Measurements from ENCODE around the gene ATF7.

Gene ATF7

DNA sequence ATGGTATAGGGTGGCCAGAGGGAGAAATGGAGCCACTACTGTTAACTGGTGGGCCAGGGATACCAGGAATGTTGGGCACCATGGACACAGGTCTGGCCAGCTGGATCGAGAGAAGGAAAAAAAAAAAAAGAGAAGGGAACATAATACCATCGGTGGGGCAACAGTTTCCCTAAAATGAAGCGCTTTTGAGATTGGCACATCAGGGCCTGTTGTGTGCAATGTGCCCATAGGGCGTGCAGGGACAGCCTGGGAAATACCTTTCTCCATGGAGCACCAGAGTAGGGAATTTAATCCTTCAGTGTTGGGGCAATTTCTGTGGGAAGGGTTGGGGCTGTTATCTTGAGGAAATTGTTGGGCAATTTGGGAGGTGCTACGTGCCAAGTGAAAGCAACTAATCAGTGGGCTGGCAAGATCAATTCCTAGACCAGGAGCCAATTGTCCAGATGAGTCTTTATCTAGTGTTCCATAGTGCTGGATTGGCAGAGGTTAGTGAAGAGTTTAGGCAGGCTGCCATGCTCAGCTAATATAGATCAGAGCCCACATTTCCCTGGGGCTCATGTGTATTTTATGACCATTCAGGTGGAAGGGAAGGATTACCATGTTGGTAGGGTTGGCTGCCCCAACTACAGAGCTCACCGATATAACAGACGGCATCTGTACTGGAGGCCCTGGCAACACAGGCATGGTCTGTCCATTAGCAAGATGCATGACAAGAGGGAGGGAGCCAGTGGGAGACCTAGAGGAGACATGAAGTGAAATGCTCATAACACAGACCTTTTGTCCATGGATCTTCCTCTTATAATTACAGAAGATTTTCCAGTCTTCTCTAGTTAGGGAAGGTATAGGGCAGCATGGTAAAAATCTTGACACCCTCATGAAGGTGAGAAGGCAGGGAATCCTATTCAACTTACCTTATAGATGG is 93.4 kb downstream of the ATF7 start:
- in situ Hi-C loops (cut with HindIII; ENCODE audit: low sequenced_read_pairs) = no loop called here

- in situ Hi-C loops (cut with HindIII; ENCODE audit: low sequenced_read_pairs) = no loop called here
Observed at GRCh38 chr12:53532021-53532420, 94.2 kb downstream of the ATF7 start.

DNA sequence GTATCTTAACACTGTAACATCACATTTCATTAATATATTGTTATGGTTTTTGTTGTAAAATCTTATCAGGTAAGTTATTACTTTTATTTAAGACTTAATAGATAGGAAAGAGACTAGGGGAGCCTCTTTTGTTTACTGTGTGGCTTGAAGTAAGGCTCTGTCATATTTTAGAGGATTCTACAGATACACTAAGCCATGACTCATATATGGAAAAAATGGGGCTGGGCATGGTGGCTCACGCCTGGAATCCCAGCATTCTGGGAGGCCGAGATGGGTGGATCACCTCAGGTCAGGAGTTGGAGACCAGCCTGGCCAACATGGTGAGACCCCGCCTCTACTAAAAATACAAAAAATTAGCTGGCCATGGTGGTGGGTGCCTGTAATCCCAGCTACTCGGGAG is 95.3 kb downstream of the ATF7 start:
- in situ Hi-C loops (cut with HindIII; ENCODE audit: low sequenced_read_pairs) = no loop called here

DNA sequence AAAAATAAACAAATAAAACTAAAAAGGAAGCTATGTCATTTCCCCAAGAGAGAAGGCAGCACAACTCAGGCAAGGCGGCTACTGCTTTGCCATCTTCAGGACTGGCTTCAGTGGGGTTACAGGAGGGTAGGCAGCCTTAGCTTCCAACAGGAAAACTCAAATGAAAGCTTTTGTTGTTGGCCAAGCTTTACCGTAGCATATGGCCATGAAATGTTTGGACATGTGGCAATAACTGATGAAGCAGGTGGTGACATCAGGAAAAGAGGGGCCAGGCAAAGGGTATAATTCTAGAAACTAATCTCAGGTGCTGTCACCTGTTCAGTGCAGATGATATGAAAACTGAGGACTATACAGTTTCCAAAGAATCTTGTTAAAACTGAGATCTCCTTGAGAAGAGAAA is 96.1 kb downstream of the ATF7 start:
- in situ Hi-C loops (cut with HindIII; ENCODE audit: low sequenced_read_pairs) = no loop called here

DNA sequence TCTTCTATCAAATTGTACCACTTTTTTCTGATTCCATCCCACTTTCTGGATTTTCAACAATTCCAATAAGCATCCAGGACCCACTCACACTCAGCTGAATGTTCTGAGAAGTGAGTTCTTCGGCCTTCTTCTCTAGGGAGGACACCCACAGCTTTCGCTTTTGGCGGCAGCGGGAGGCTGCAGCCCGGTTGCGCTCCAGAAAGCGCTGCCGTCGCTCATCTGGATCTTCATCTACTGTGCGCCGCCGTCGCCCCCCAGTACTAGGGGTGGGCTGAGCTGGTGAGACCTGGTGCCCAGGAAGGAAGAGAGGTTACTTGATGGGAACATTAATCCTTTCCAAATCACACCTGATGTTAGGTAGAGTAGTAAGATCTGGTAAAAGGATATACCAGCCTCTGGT is 101.7 kb downstream of the ATF7 start:
- in situ Hi-C loops (cut with HindIII; ENCODE audit: low sequenced_read_pairs) = no loop called here

DNA sequence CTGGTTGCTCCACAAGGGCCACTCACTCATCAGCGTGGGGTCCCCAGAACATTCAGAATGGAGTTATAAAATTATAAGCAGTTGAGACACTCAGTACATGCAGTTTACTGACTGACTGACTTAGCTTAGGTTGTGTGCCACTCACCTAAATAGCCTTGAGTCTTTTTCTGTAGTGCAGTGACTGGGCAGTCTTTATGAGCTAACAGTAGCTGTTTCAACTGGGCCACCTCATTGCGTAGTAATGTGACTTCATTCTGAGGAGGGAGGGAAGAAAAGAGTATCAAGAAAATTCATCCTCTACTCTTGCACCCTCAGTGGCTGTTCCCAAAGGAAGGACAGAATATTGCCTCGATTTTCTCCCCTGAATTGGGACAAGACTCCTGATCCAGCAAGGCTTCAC is 103.1 kb downstream of the ATF7 start:
- in situ Hi-C loops (cut with HindIII; ENCODE audit: low sequenced_read_pairs) = no loop called here

DNA sequence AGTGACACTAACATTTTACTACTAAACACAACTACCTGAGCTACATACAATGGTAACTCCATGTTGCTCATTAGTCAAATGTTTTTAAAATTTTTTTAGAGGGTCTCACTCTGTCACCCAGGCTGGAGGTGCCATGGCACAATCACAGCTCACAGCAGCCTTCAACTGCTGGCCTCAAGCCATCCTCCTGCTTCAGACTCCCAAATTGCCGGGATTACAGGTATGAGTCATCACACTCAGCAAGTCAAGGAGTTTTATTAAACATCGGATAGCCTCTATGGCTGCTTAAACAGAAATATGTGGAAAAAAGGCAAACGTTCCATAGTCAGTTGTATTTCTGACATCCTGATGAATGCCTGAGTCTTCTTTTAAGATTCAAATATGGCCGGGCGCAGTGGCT is 107.8 kb downstream of the ATF7 start:
- in situ Hi-C loops (cut with HindIII; ENCODE audit: low sequenced_read_pairs) = no loop called here

GRCh38 chr12:53516758-53517455 is 109.3 kb downstream of the ATF7 start:
- in situ Hi-C loops (cut with HindIII; ENCODE audit: low sequenced_read_pairs) = no loop called here

DNA sequence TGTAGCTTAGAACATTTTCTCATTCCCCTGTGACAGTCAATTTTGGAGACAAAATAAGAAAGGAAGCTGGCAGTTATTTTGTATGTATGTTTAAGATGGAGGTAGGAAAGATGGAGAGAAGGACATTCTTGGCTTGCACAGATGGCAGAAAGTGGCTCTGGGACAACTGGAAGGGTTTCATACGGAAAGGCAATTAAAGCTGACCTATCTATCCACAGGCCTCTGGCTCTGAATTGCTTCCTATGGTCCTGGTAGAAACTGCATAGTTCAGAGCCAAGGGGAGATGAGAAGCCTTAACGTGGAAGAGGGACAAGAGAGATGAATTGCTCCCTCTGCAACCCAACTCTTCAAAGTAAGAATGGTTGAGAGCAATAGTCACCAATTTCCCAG is 110.9 kb downstream of the ATF7 start:
- in situ Hi-C loops (cut with HindIII; ENCODE audit: low sequenced_read_pairs) = no loop called here

- in situ Hi-C loops (cut with HindIII; ENCODE audit: low sequenced_read_pairs) = no loop called here
Observed at GRCh38 chr12:53514628-53515290, 111.4 kb downstream of the ATF7 start.

GRCh38 chr12:53513712-53514410 is 112.3 kb downstream of the ATF7 start:
- in situ Hi-C loops (cut with HindIII; ENCODE audit: low sequenced_read_pairs) = no loop called here

GRCh38 chr12:53510181-53510812 is 115.9 kb downstream of the ATF7 start:
- in situ Hi-C loops (cut with HindIII; ENCODE audit: low sequenced_read_pairs) = no loop called here

DNA sequence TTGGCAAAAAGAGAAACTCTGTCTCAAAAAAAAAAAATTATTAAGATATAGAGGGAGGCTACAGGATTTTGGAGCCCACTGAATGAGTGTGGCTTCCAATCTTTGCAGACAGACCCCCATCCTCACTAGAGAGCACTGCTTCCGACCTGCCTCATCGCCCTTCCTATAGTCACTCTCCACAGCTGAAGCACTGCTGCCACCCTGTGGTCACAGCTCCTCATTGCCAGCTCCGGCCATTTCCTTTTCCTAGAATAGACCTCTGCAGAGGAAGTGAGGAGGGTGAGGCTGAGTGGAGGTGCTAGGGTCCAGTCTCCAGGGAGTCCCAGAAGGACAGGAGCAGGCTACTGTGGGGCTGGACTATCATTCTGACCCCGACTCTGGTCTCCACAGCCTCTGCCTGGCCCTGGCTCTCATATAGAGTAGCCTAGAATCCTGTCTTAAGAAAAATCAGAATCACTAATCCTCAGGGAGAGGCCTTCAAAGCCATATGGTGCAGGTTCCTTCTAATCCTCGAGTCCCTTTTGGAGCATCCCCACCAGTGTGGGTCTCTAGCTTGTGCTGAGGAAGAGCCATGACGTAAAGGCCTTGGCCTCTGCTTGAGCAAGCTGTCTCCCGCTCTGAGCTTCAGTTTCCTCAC is 117.5 kb downstream of the ATF7 start:
- in situ Hi-C loops (cut with HindIII; ENCODE audit: low sequenced_read_pairs) = no loop called here

GRCh38 chr12:53507603-53507885 is 118.6 kb downstream of the ATF7 start:
- in situ Hi-C loops (cut with HindIII; ENCODE audit: low sequenced_read_pairs) = no loop called here

- in situ Hi-C loops (cut with HindIII; ENCODE audit: low sequenced_read_pairs) = no loop called here
Observed at GRCh38 chr12:53506881-53507602, 119.1 kb downstream of the ATF7 start, which contains the start of gene NPFF. TSS of gene NPFF (minus strand) at chr12:53507484. CDS start at chr12:53507474, 10 bp downstream.

DNA sequence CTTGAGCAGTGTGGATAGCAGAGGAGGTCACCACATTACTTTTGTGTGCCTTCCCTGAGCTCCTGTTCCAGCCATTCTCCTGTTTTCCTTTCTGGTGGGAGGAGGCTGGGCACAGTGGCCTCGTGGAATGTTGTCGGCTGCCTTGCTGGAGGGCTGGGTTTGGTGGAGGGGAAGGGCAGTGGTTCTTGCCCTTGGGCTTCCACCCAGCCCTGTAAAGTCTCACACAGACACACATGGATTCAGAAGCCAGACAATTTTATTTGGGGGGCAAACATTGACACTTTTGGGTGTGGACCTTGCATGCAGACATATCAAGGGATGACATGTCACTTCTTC is 119.8 kb downstream of the ATF7 start:
- in situ Hi-C loops (cut with HindIII; ENCODE audit: low sequenced_read_pairs) = no loop called here

GRCh38 chr12:53505555-53506449 is 120.4 kb downstream of the ATF7 start:
- in situ Hi-C loops (cut with HindIII; ENCODE audit: low sequenced_read_pairs) = no loop called here

GRCh38 chr12:53505086-53505485 is 121.1 kb downstream of the ATF7 start:
- in situ Hi-C loops (cut with HindIII; ENCODE audit: low sequenced_read_pairs) = no loop called here

Measured in DLD1 (cell line).